HL-60 (cell line): Measurements from ENCODE around the gene TGM2.

ENCODE experiments used
- CTCF ChIP-seq: IDR thresholded peaks from one replicate; pipeline ENCODE4 v1.5.1; 2011; ENCODE audit warnings: low read length, control low read depth, inconsistent platforms; ENCODE audit not compliant: insufficient read depth
- GABPA ChIP-seq: IDR thresholded peaks from 2 replicates; pipeline ENCODE4 v1.6.1; 2012; ENCODE audit warnings: low read depth
- POLR2AphosphoS5 ChIP-seq: IDR thresholded peaks from 2 replicates; pipeline ENCODE4 v1.6.1; 2012; ENCODE audit warnings: low read depth
- REST ChIP-seq: IDR thresholded peaks from 2 replicates; pipeline ENCODE4 v1.6.1; 2012; ENCODE audit warnings: low read depth; ENCODE audit not compliant: insufficient replicate concordance
- SPI1 ChIP-seq: IDR thresholded peaks from 2 replicates; pipeline ENCODE4 v1.6.1; 2012; ENCODE audit warnings: low read depth, mild to moderate bottlenecking, borderline replicate concordance

DNA sequence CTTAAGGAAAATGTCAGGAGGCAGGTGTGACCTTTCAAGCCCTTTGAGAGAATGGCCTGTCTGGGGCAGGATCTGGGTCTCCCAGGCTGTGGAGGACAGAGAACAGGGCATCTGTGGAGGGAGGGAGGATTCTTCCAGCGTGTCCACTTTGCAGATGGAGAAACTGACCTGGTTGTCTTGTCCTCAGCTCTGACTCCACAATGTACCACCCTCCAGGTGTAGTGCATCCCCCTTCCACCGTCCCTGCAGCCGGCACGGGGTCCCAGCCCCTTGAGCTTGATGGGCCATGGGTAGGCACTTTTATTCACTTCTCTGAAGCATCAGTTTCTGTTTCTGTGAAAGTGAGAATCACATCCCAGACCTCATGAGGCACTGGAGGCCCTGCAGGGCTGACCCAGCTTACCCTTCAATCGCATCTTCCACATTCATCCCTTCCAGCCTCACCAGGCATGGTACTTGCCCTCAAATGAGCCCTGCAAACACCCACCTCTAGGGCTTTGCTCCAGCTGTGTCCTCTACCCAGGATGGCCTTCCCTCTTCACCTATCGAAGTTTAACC is 4.6 kb upstream of the TGM2 start:
- no peak for TF ChIP-seq CTCF
- no peak for TF ChIP-seq REST
- no peak for TF ChIP-seq POLR2AphosphoS5
- no peak for TF ChIP-seq GABPA
- no peak for TF ChIP-seq SPI1
